Right lobe of liver (tissue), 4 donors: ENCODE data around the gene EOGT.

Source experiments
- CTCF ChIP-seq, 4 donors: fragments of 200-600 bp in 3 of 4; fragments of 450-650 bp in 1 of 4; IDR thresholded peaks; one replicate each; pipeline versions ENCODE4 v1.5.1 to v1.8.0; 2016 to 2022; ENCODE audit warnings: antibody characterized with exemption in 4 of 4, mild to moderate bottlenecking in 2 of 4
- POLR2A ChIP-seq: fragments of 450-650 bp; IDR thresholded peaks from one replicate; pipeline ENCODE4 v1.6.1; 2017; ENCODE audit warnings: antibody characterized with exemption, mild to moderate bottlenecking
- donor health status: DM: no; HTN: no; CAD: no.
- donor health status: DM: no; HTN: no; CAD: no.
- donor health status: DM: no; HTN: yes; CAD: no.

GRCh38 chr3:68987322-68987721 is 26.2 kb downstream of the EOGT start:
- TF ChIP-seq CTCF (IDR thresholded peaks at IDR 0.05) (no peak), POLR2A (no peak)
